Endothelial cell (in vitro differentiated cells): ENCODE data around the gene PODXL. TPM values are rescaled to one million over a fixed set of nuclear protein-coding genes. Genes with fewer than 3 reads are reported as not detected.
A peak's percentile ranks its signal among the peaks of the same experiment; 100 is the strongest.
"Not testable (repeated sequence)": the region's sequence is repeated elsewhere in the genome, so short reads cannot be mapped to it uniquely, and the experiment has no call there.

Experiments used
- DNase-seq: peaks from one replicate; pipeline ENCODE4 v3.0.0; 2021; ENCODE audit warnings: low spot score
- H3K27ac Mint-ChIP-seq: one replicate; pipeline ENCODE4 v1.8.0; 2021; ENCODE audit warnings: mixed read lengths, inconsistent platforms; ENCODE audit not compliant: unreplicated experiment
- H3K27me3 Mint-ChIP-seq: one replicate; pipeline ENCODE4 v1.8.0; 2021; ENCODE audit warnings: mild to moderate bottlenecking, moderate library complexity, mixed read lengths, inconsistent platforms; ENCODE audit not compliant: unreplicated experiment
- H3K36me3 Mint-ChIP-seq: one replicate; pipeline ENCODE4 v1.8.0; 2021; ENCODE audit warnings: mild to moderate bottlenecking, low read depth, mixed read lengths, inconsistent platforms; ENCODE audit not compliant: unreplicated experiment
- H3K4me1 Mint-ChIP-seq: one replicate; pipeline ENCODE4 v1.8.0; 2021; ENCODE audit warnings: mild to moderate bottlenecking, mixed read lengths, inconsistent platforms; ENCODE audit not compliant: unreplicated experiment
- H3K4me3 Mint-ChIP-seq: one replicate; pipeline ENCODE4 v1.8.0; 2021; ENCODE audit warnings: mild to moderate bottlenecking, mixed read lengths, inconsistent platforms; ENCODE audit not compliant: unreplicated experiment
- H3K9me3 Mint-ChIP-seq: one replicate; pipeline ENCODE4 v1.8.0; 2021; ENCODE audit warnings: mixed read lengths, inconsistent platforms; ENCODE audit not compliant: unreplicated experiment
- total RNA-seq: library from RNA; stranded (reverse); fragmentation: NEBNext Ultra II Directional; extraction: Animal tissue kit (Norgen Biotek cat#: 25700); gene quantifications from one replicate; pipeline ENCODE4 v1.2.1, GENCODE V29; 2021; ENCODE audit not compliant: unreplicated experiment
- TF ChIP-seq, protein P1 (sequence below): fragments of 200-600 bp; sonication (generic); IDR thresholded peaks from one replicate; pipeline ENCODE4 v1.5.0; 2021; ENCODE audit warnings: antibody characterized with exemption; ENCODE audit not compliant: unreplicated experiment

Gene PODXL
- total RNA-seq, 1 donor from 2014 or later: 302 TPM

DNA sequence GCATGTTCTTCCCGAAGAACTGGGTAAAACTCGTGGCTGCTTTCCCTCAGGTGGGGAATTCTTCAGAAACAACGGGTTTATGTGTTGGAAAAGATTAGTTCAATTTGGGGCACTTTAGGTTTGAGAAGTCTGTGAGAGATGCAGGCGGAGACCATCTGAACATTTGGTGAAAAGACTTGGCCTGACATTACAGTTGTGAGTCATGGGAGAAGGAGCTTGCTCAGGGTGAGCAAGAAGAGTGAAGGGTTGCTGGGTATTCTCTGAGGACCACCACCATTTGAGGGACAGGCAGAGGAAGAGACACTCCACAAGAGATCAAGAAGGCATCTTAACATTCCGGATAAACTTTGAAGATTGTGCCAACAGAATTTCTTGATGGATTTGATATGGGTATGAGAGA is 88.6 kb downstream of the PODXL start:
- Mint-ChIP-seq H3K27me3 (peaks cover 2% of the 10 kb centered on the region), H3K9me3 (no peaks in the 10 kb centered on the region)

GRCh38 chr7:131466735-131467365 is 89.6 kb downstream of the PODXL start:
- no peaks in the 10 kb centered on the region for H3K4me1 Mint-ChIP-seq
- TF ChIP-seq, protein P1, sequence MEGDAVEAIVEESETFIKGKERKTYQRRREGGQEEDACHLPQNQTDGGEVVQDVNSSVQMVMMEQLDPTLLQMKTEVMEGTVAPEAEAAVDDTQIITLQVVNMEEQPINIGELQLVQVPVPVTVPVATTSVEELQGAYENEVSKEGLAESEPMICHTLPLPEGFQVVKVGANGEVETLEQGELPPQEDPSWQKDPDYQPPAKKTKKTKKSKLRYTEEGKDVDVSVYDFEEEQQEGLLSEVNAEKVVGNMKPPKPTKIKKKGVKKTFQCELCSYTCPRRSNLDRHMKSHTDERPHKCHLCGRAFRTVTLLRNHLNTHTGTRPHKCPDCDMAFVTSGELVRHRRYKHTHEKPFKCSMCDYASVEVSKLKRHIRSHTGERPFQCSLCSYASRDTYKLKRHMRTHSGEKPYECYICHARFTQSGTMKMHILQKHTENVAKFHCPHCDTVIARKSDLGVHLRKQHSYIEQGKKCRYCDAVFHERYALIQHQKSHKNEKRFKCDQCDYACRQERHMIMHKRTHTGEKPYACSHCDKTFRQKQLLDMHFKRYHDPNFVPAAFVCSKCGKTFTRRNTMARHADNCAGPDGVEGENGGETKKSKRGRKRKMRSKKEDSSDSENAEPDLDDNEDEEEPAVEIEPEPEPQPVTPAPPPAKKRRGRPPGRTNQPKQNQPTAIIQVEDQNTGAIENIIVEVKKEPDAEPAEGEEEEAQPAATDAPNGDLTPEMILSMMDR: no peak
- H3K36me3 Mint-ChIP-seq: peaks cover 19% of the 10 kb centered on the region
- no peak overlapping the region for H3K4me3 Mint-ChIP-seq
- H3K9me3 Mint-ChIP-seq: no peaks in the 10 kb centered on the region
- no peak for DNase-seq
- H3K27me3 Mint-ChIP-seq: peaks cover 2% of the 10 kb centered on the region
- no peak overlapping the region for H3K27ac Mint-ChIP-seq

More for the DNA sequence above, 88.6 kb downstream of the PODXL start:
- Mint-ChIP-seq H3K4me3 (no peak overlapping the region), H3K4me1 (no peaks in the 10 kb centered on the region), H3K36me3 (peaks cover 14% of the 10 kb centered on the region), H3K27ac (no peak overlapping the region)
- TF ChIP-seq, protein P1: no peak
- no peak for DNase-seq

GRCh38 chr7:131462715-131463114 is 93.7 kb downstream of the PODXL start:
- H3K4me1 Mint-ChIP-seq, H3K27me3 Mint-ChIP-seq, H3K27ac Mint-ChIP-seq, H3K9me3 Mint-ChIP-seq, DNase-seq: not testable (repeated sequence)
- peaks cover 15% of the 10 kb centered on the region for H3K36me3 Mint-ChIP-seq
- peak overlapping the region; percentile 2 for H3K4me3 Mint-ChIP-seq

DNA sequence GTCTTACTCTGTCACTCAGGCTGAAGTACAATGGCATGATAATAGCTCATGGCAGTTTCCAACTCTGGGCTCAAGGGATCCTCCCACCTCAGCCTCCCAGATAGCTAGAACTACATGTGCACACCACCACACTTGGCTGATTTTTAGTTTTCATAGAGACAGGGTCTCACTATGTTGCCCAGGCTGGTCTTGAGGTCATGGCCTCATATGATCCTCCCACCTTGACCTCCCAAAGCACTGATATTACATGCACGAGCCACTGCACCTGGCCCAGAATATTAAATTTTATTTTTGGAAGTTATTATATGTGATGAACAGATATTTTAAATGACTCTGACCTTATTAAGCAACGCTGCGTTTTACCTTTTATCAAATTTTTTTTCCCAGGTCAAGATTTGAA is 94.4 kb downstream of the PODXL start:
- H3K27me3 Mint-ChIP-seq: peaks cover 1% of the 10 kb centered on the region
- H3K27ac Mint-ChIP-seq: no peak overlapping the region
- TF ChIP-seq, protein P1: no peak
- H3K36me3 Mint-ChIP-seq: peaks cover 10% of the 10 kb centered on the region
- H3K4me1 Mint-ChIP-seq: no peaks in the 10 kb centered on the region
- DNase-seq: no peak
- H3K4me3 Mint-ChIP-seq: no peak overlapping the region
- no peaks in the 10 kb centered on the region for H3K9me3 Mint-ChIP-seq

- H3K36me3 Mint-ChIP-seq: peaks cover 17% of the 10 kb centered on the region
- TF ChIP-seq, protein P1: no peak
Measured at GRCh38 chr7:131459256-131459655, 97.2 kb downstream of the PODXL start.

More at GRCh38 chr7:131459256-131459655, 97.2 kb downstream of the PODXL start:
- no peak for DNase-seq
- H3K27ac Mint-ChIP-seq: no peak overlapping the region
- H3K4me1 Mint-ChIP-seq: peaks cover 4% of the 10 kb centered on the region
- no peaks in the 10 kb centered on the region for H3K9me3 Mint-ChIP-seq
- no peak overlapping the region for H3K4me3 Mint-ChIP-seq
- H3K27me3 Mint-ChIP-seq: peaks cover 1% of the 10 kb centered on the region
